ENCODE results near the gene CISD3. TPM values are rescaled to one million over a fixed set of nuclear protein-coding genes. Genes with fewer than 3 reads are reported as not detected.

The CISD3 gene
- total and polyA plus RNA-seq, 10 of the 15 experiments (the other 5 are each of a cell fraction or from before 2014, with no cell fraction given), result 2.6 to 38.1 (median 8.1) TPM

- ATAC-seq (no peak), DNase-seq (ENCODE audit: low read depth, low spot score) (no peak), FAIRE-seq (no peak)
- Histone ChIP-seq H3K4me3 (no peak overlapping the region), H3K4me1 (ENCODE audit: control insufficient read depth, insufficient read depth, low read length) (peaks cover 19% of the 10 kb centered on the region), H3K9me3 (replicated peaks; ENCODE audit: control insufficient read depth, insufficient read depth, low read length) (no peaks in the 10 kb centered on the region), H2AFZ (ENCODE audit: control insufficient read depth, low read depth, low read length) (no peak overlapping the region), H3K4me2 (ENCODE audit: control insufficient read depth, insufficient read depth) (no peak overlapping the region), H3K9ac (ENCODE audit: control insufficient read depth, insufficient read depth, low read length) (no peak overlapping the region), H4K20me1 (ENCODE audit: control insufficient read depth, insufficient read depth) (no peaks in the 10 kb centered on the region), H3K36me3 (ENCODE audit: control insufficient read depth in 2 of 2, insufficient read depth in 2 of 2, low read length in 1 of 2) (peaks cover 4 to 19% of the 10 kb centered on the region in 2 experiments; a peak in 3 of 4 replicates), H3K27me3 (replicated peaks in 1 of 2; ENCODE audit: control insufficient read depth in 2 of 2, insufficient read depth in 2 of 2, low read length in 1 of 2) (no peaks in the 10 kb centered on the region), H3K27ac (ENCODE audit: control insufficient read depth, insufficient read depth) (no peak overlapping the region), H3K79me2 (ENCODE audit: control insufficient read depth, insufficient read depth, low read length) (peaks cover 18% of the 10 kb centered on the region)
- POLR2A ChIA-PET, result interaction anchor here (0.6 kb wide), 1 partner anchor 13 kb away, joined by 3 read pairs; no protein-coding TSS in a partner anchor
- WGBS (ENCODE audit: insufficient coverage, insufficient replicate concordance, low lambda C conversion rate, missing lambda C conversion rate), result 90% methylated on average over 14 of the region's 19 CpGs
- no TSS peak for BruUV-seq (replicated peaks)
- RAD21 ChIA-PET (ENCODE audit: unreplicated experiment), result no interaction called here
- in situ Hi-C loops (cut with MboI), result no loop called here
- intact Hi-C loops (cut with micrococcal nuclease; ENCODE audit: unreplicated experiment), result no loop called here
- CTCF ChIA-PET, result no interaction called here
- SMC1A ChIA-PET (ENCODE audit: uncharacterized antibody, unreplicated experiment), result no interaction called here
- TF ChIP-seq NFXL1 (IDR thresholded peaks at IDR 0.05; ENCODE audit: borderline replicate concordance), result no peak
- no peak for TF ChIP-seq USF2 (IDR thresholded peaks at IDR 0.05; ENCODE audit: borderline replicate concordance, low read depth, low read length)
- no peak for TF ChIP-seq IRF3 (IDR thresholded peaks at IDR 0.05)
- no peak for TF ChIP-seq CHD4 (IDR thresholded peaks at IDR 0.05)
- no peak for TF ChIP-seq BHLHE40 (IDR thresholded peaks at IDR 0.05; ENCODE audit: borderline replicate concordance in 1 of 2, low read depth in 2 of 2, low read length in 1 of 2)
- no peak for TF ChIP-seq E2F8 (IDR thresholded peaks at IDR 0.05; ENCODE audit: low read depth, partially characterized antibody)
- TF ChIP-seq CTCF (IDR thresholded peaks at IDR 0.05 in 2 of 3, conservative IDR thresholded peaks at IDR 0.05 in 1 of 3; ENCODE audit: control insufficient read depth in 2 of 3, extremely low read depth in 1 of 3, insufficient read depth in 1 of 3, low read depth in 3 of 3, low read length in 3 of 3), result no peak
- no peak for TF ChIP-seq ZNF217 (IDR thresholded peaks at IDR 0.05)
Measured at GRCh38 chr17:38740044-38740443, 9.9 kb downstream of the CISD3 start.

All from GM12878 (cell line).